ENCODE data around the gene TIMM8B.
"Not testable (repeated sequence)": the region's sequence is repeated elsewhere in the genome, so short reads cannot be mapped to it uniquely, and the experiment has no call there.

TIMM8B gene

GRCh38 chr11:112106070-112106469, 19.5 kb upstream of the TIMM8B start:
- no peak overlapping the region for H3K4me3 ChIP-seq (ENCODE audit: low read depth, low read length)
- DNase-seq (ENCODE audit: low read depth) = no peak
- TF ChIP-seq CTCF (conservative IDR thresholded peaks at IDR 0.05; ENCODE audit: low read depth, low read length) = no peak

GRCh38 chr11:112103446-112103845, 16.9 kb upstream of the TIMM8B start:
- no peak for DNase-seq (ENCODE audit: low read depth)
- TF ChIP-seq CTCF (conservative IDR thresholded peaks at IDR 0.05; ENCODE audit: low read depth, low read length) = no peak
- no peak overlapping the region for H3K4me3 ChIP-seq (ENCODE audit: low read depth, low read length)

GRCh38 chr11:112100462-112100861, 13.9 kb upstream of the TIMM8B start:
- no peak for TF ChIP-seq CTCF (conservative IDR thresholded peaks at IDR 0.05; ENCODE audit: low read depth, low read length)
- peak; percentile 89 for DNase-seq (ENCODE audit: low read depth)
- H3K4me3 ChIP-seq (ENCODE audit: low read depth, low read length) = no peak overlapping the region

GRCh38 chr11:112097734-112098528, 11.4 kb upstream of the TIMM8B start:
- TF ChIP-seq CTCF (conservative IDR thresholded peaks at IDR 0.05; ENCODE audit: low read depth, low read length) = no peak
- no peak for DNase-seq (ENCODE audit: low read depth)
- H3K4me3 ChIP-seq (ENCODE audit: low read depth, low read length) = no peak overlapping the region

- no peak overlapping the region for H3K4me3 ChIP-seq (ENCODE audit: low read depth, low read length)
- DNase-seq (ENCODE audit: low read depth) = no peak
- TF ChIP-seq CTCF (conservative IDR thresholded peaks at IDR 0.05; ENCODE audit: low read depth, low read length) = no peak
These were observed 9.6 kb upstream of the TIMM8B start for GRCh38 chr11:112096194-112096593.

- not testable (repeated sequence) for DNase-seq (ENCODE audit: low read depth); H3K4me3 ChIP-seq (ENCODE audit: low read depth, low read length)
These were observed 8.7 kb upstream of the TIMM8B start for GRCh38 chr11:112095302-112095701.

GRCh38 chr11:112087212-112087611, 656 bp upstream of the TIMM8B start:
- H3K4me3 ChIP-seq (ENCODE audit: low read depth, low read length) = peak overlapping the region; percentile 81
- TF ChIP-seq CTCF (conservative IDR thresholded peaks at IDR 0.05; ENCODE audit: low read depth, low read length) = no peak
- peak; percentile 12 for DNase-seq (ENCODE audit: low read depth)
